Effector CD4-positive, alpha-beta T cell (primary cell): Measurements from ENCODE around the gene MESP1.

ENCODE experiments used
- DNase-seq: peaks from one replicate; pipeline ENCODE4 v3.0.0-alpha.2; 2020

The MESP1 gene

GRCh38 chr15:89756897-89757296 is 5.8 kb upstream of the MESP1 start:
- no peak for DNase-seq

GRCh38 chr15:89755701-89756100 is 4.7 kb upstream of the MESP1 start:
- no peak for DNase-seq

- DNase-seq, result no peak
Measured at GRCh38 chr15:89754361-89755154, 3.5 kb upstream of the MESP1 start.

- no peak for DNase-seq
Measured at GRCh38 chr15:89753855-89754254, 2.8 kb upstream of the MESP1 start.

- no peak for DNase-seq
Measured at GRCh38 chr15:89751748-89752147, 699 bp upstream of the MESP1 start.

GRCh38 chr15:89749951-89750559 is 994 bp downstream of the MESP1 start:
- DNase-seq, result no peak

- DNase-seq, result no peak
Measured at GRCh38 chr15:89749526-89749925, 1.5 kb downstream of the MESP1 start.

GRCh38 chr15:89749054-89749453 is 2.0 kb downstream of the MESP1 start:
- no peak for DNase-seq

GRCh38 chr15:89747708-89748682 is 3.1 kb downstream of the MESP1 start:
- DNase-seq, result no peak

- no peak for DNase-seq
Measured at GRCh38 chr15:89746386-89746780, 4.7 kb downstream of the MESP1 start.

GRCh38 chr15:89745768-89746167 is 5.3 kb downstream of the MESP1 start:
- DNase-seq, result no peak

- no peak for DNase-seq
Measured at GRCh38 chr15:89745131-89745530, 5.9 kb downstream of the MESP1 start.

GRCh38 chr15:89743594-89743993 is 7.5 kb downstream of the MESP1 start:
- no peak for DNase-seq

- no peak for DNase-seq
Measured at GRCh38 chr15:89743011-89743410, 8.0 kb downstream of the MESP1 start.

GRCh38 chr15:89740137-89740536 is 10.9 kb downstream of the MESP1 start:
- DNase-seq, result peak; percentile 50

GRCh38 chr15:89735773-89736172 is 15.3 kb downstream of the MESP1 start:
- no peak for DNase-seq

GRCh38 chr15:89732451-89733172 is 18.4 kb downstream of the MESP1 start:
- no peak for DNase-seq

GRCh38 chr15:89731275-89731674 is 19.8 kb downstream of the MESP1 start:
- no peak for DNase-seq

GRCh38 chr15:89728254-89728653 is 22.8 kb downstream of the MESP1 start:
- no peak for DNase-seq

GRCh38 chr15:89725064-89725463 is 26.0 kb downstream of the MESP1 start:
- no peak for DNase-seq

- DNase-seq, result no peak
Measured at GRCh38 chr15:89724621-89725020, 26.4 kb downstream of the MESP1 start.

GRCh38 chr15:89723031-89723430 is 28.0 kb downstream of the MESP1 start:
- no peak for DNase-seq

- DNase-seq, result no peak
Measured at GRCh38 chr15:89714775-89715174, 36.3 kb downstream of the MESP1 start.
